ENCODE measurements around the gene TMEM215.

TMEM215 gene

DNA sequence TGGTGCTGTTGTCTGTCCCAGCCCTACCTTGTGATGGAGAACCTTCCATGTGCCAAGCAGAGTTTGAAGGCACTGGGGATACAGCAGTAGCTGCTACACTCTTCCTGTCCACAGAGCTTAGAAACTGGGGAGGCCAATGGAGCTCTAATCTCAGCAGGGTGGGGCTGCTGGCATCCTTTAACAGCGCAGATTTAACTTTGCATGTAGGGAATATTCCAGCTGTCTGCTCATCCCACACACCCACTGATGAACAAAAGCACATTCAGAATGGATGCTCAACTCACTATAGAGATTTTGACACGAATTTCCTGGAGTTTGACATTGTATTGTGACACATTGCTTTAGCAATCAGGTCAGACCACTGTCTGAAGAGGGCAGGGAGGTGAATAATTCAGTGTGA is 49.0 kb downstream of the TMEM215 start:
- TF ChIP-seq, protein P1, sequence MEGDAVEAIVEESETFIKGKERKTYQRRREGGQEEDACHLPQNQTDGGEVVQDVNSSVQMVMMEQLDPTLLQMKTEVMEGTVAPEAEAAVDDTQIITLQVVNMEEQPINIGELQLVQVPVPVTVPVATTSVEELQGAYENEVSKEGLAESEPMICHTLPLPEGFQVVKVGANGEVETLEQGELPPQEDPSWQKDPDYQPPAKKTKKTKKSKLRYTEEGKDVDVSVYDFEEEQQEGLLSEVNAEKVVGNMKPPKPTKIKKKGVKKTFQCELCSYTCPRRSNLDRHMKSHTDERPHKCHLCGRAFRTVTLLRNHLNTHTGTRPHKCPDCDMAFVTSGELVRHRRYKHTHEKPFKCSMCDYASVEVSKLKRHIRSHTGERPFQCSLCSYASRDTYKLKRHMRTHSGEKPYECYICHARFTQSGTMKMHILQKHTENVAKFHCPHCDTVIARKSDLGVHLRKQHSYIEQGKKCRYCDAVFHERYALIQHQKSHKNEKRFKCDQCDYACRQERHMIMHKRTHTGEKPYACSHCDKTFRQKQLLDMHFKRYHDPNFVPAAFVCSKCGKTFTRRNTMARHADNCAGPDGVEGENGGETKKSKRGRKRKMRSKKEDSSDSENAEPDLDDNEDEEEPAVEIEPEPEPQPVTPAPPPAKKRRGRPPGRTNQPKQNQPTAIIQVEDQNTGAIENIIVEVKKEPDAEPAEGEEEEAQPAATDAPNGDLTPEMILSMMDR (IDR thresholded peaks at IDR 0.05), result no peak
- no peak for TF ChIP-seq ZFX (IDR thresholded peaks at IDR 0.05; ENCODE audit: borderline replicate concordance)
- H3K27ac ChIP-seq, result no peak overlapping the region
